H4 (cell line): Measurements from ENCODE around the gene FGFR2. TPM values are rescaled to one million over a fixed set of nuclear protein-coding genes. Genes with fewer than 3 reads are reported as not detected.

Experiments used
- DNase-seq: peaks from one replicate; pipeline ENCODE4 v3.0.0-alpha.2; 2015; ENCODE audit warnings: low spot score
- total RNA-seq: library from RNA; depleted of rRNA; stranded (reverse); fragments of >200 nt; shearing (Covaris generic); gene quantifications from 2 replicates; pipeline ENCODE4 v1.2.3, GENCODE V29; 2014

The FGFR2 gene
- total RNA-seq, 1 experiment from 2014 or later = 5.0 TPM

DNA sequence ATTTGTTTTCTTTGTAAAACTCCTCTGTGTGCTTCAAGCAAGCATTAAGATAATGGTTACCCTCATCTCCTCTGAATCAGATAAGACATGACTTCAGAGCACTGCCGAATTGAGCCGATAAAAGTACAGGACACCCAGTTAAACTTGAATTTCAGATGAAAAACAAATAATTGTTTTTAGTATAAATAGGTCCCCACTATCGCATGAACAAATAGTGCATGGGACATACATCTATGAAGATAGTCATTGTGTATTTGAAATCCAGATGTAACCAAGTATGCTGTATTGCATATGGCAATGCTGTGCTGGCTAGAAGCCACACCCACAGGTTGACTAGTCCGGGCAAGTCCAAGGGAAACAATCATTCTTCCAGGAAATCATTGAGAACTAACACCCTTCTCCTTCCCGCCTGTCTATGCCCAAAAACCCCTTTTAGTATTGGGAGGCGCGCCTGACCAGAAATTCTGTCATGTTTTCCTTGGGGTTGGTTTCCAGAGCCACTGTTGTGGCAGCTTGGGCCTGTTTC, 12.6 kb upstream of the FGFR2 start:
- no peak for DNase-seq

DNA sequence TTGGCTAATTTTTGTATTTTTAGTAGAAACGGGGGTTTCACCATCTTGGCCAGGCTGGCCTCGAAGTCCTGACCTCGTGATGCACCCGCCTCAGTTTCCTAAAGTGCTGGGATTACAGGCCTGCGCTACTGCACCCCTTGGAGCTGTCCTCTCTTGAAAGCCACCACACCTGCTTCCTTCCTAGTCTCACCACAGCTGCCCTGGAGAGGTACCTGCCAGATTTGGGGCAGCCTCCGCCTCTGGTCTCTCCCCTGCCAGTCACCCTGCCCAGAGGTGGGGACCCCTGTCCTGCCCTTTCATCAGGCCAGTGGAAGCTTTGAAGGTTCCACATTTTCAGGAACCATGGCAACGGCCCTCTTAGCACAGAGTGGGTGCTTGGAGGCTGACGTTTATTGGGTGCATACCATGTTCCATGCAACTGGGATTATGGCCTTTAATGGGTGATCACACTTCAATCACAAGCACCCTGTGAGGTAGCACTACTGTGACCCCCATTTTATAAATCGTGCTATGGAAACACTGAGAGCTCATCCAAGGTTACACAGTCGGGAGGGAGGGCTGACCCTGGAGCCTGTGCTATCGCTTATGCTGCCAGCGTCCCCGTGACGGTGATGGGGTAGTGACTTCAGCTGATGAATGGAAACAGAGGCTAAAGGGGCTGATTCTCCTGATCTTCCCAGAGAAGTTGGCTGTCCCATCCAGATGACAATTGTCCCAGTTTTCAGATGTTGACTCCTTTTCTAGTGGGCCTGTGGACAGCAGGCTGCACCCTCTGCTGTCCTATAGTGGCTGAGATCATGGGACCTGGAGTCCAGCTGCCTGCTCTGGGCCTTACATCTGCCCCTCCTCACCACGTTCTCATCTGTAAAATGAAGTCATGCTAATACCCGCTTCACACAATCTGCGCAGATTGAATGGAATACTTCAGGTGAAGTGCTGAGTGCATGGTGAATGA, 11.5 kb upstream of the FGFR2 start:
- DNase-seq = no peak

DNA sequence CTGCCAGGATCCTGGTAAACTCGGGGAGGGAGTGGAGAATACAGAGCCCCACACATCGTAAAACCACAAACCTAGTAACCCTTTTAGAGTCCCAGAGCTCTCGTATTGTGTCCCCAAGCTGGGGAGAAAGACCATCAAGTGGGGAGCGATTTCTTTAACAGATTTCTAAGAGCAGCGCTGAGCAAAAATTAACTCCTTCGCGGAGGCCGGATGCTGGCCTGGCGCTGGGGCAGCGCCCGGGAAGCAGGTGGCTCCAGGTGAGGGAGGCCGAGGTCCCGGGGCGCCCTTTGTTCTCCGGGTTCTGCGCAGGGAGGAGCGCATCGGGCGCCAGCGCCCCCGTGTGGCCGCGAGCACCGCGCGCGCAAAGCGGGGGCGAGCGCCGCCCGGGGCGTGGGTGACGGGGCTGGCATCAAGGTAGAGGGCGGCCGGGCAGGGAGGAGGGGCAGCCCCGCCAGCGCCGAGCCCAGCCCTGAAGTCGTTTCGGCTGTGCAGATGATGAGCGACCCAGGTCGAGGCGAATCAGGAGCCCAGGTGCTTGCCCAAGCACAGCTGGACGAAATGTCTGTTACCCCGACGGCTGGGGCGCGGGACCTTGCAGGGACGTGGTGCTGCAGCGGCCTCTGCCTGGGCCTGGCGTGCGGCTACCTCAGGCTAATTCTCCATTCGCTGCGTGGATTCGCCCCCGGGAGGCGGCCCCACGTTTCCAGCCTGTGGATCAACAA, 10.4 kb upstream of the FGFR2 start:
- no peak for DNase-seq

DNA sequence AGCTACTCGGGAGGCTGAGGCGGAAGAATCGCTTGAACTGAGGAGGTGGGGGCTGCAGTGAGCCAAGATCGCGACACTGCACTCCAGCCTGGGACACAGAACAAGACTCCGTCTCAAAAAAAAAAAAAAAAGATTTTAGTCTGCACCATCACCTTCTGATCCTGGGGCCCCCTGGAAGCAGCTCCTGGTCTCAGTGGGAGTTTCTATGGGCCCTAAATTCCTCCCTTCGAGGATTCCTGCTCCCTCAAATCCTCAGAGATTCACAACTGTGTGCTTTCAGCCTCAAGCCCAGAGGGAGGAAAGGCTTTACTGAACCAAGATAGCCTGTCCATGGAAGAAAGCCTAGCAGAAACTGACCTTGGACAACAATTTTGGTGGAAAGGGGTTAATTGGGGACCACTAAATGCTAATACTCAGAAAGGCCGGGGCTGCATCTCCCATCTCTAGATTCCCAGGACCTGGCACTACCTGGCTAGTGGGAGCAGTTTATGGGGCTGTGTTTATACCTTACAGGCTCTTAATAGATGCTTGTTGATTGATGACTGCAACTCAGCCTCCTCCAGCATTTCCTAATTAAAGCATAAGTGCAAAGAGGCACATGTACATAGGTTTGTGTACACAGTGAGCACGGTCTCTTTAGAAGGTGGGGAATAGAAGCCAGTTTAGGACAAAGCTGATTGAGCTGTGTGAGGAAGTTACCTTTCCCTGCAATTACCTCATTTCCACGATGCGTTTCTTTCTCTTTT, 9.2 kb upstream of the FGFR2 start:
- DNase-seq = no peak

DNA sequence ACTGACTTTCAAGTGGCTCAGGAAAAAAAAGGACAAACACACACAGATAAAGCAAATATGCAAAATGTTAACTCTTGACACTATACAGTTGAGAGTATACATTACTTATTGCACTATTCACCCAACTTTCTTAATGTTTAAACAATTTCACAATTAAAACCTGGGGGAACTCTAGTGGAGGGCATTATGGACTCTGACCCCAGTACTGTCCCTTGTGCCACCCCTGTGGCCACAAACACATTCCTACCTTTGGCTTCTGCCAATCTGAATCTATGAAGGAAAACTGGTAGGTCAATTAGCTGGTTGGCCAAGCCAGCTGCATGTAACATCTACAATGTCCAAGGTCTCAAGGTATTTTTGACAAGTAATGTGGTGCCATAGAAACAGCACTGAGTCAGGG, 7.5 kb upstream of the FGFR2 start:
- no peak for DNase-seq

DNA sequence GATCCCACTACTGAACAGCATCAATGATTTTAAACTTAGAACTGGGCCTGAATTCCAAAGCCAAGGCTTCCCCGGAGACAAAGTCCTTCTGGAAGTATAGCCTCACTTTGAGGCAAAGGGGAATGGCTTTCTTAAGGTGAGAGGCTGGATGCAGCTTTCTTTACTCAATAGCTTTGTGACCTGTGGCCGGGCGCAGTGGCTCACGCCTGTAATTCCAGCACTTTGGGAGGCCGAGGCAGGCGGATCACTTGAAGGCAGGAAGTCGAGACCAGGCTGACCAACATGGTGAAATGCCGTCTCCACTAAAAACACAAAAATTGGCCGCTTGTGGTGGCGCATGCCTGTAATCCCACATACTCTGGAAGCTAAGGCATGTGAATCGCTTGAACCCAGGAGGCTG, 3.2 kb upstream of the FGFR2 start:
- DNase-seq = no peak

DNA sequence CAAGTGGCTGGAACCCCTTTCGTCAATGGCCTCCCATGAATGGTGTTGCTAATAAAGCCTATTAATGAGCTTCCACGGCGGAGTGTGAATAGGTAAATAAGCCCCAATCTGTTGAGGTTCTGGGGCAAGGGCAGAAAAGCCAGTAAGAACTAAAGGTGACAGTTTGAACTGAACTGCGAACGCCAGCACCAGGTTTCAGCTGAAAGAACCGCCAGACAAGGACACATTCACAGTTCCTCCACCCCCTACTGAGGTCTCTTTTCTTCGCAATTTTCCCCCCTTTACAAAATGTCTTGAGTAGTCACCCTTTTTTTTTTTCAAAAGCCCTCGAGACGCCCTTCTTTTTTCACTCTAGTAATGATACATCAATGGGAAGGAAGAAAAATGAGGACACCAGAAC, 2.4 kb upstream of the FGFR2 start:
- DNase-seq = no peak

DNA sequence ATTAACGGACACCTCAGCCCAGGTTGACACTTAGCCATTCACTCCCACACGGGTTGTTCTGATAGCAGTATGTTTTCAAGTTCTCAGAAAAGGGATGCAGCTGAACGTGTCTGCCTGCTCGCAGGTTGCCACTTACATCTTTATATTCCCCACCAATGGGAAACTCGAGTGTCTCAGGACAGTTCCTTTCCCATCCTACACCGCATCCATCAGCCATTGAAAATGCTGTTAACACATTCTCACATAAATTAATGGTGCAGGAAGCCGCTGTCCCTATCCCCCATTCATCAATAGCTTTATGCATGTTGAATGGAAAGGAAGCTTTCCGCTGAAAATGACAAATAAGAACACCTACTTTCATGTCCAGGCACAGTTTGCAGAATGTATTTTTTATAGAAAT, 1.7 kb upstream of the FGFR2 start:
- no peak for DNase-seq

DNA sequence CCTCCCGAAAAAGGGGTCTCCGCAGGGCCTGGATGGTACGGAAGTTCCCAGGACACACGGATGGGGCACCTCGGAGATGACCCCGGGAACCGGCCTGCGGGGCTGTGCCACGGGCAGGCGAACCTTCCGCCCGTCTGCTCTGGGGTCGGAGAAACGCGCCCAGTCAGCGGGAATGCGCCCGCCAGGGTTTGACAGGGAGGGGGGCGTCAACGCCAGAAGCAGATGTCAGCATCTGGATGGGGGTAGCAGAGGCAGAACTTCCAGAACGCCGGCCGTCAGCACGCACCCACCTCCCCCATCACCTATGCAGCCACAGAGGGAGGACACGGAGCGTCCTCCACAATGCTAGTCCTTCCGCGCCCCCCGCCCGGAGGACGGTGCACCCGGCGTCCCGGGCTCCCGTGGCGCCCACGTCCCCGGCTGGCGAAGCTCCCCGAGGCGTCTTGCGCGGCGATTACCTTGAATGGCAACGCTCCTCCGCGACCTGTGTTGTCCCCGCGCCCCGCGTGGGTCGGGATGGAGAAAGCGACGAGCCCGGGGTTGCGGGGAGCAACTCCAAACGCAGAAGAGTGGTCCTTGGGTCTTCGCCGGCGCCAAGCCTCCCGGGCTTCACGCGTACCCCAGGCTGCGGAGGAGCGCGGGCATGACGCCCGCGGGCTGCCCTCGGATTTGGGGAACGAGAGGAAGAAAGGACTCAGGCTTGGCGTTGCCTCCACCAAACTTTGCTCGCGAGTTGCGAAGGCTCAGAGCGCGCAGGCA, 561 bp downstream of the FGFR2 start:
- DNase-seq = no peak

DNA sequence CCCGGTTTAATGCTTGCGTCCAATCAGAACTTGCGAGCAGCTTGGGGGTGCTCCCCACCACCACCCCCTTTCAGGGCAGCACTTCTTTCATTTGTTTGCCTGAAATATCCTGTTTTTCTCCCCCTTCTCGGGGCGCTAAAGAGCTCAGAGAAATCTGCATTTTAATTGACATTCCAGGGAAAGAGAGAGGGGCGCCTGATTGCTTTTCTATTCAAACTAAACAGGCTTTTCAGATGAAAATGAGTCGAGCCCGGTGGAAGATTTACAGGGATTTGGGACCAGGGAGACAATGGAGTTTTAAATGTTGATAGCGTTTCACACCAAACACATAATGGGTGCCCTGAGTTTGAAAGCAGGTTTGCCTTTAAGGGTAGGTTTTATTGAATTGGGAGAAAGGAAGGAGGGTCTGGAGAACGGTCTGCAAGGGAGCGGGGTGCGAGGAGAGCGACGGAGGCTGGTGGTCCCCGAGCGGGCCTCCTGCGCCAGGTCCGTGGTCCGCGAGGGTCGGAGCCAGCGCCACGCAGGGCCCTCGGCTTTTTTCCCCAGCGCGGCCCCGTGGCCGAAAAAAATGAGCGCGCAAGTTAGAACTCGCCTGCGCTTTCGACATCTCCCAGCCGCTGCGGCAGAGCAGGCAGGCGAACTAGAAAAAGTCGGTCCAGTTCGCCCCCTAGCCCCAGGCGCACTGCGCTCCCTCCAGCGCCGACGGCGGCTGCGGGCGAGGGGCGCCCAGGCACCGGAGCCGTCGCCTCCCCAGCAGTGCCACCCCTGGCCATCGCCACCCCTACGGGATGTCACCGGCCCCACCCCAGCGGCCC, 1.3 kb downstream of the FGFR2 start:
- no peak for DNase-seq

DNA sequence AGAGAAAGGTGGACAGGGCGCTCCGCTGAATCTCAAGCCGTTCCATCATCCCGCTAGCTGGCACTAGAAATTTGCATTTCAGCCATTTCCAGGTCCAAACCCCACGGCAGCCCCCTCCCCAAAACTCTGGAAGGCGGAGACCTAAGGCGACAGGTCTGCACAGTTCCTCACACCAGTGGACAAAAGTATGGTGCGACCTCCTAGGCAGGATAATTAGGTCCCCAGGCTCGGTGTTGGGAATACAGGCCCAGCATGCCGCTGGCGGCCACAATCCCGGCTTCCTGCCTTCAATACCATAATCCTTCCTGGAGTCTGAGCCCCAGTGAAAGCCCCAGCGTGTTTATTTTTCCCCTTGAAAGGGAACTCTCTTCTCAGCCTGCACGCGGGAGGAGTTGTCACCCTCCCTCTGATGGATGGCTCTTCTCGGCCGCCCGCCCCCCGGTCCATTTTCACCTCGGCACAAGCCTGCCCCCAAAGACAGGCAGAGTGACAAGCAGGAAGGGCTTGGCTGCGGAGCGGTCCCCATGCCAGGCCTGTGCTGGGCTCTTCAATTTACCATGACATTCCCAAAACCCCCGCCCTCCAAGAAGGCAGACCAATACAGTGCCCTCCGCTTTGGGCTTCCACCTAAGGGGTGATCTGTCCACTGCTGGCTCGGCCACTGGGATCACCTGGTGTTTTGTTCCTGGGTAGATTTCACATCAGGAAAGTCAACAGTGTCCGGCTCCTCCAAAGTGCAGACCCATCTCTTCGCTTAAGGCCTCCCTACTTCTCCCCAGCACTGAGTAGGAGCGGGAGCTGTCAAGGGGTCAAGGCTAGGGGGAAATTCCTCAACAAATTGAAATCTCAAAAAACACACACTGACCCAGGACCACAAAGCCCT, 2.2 kb downstream of the FGFR2 start:
- no peak for DNase-seq

DNA sequence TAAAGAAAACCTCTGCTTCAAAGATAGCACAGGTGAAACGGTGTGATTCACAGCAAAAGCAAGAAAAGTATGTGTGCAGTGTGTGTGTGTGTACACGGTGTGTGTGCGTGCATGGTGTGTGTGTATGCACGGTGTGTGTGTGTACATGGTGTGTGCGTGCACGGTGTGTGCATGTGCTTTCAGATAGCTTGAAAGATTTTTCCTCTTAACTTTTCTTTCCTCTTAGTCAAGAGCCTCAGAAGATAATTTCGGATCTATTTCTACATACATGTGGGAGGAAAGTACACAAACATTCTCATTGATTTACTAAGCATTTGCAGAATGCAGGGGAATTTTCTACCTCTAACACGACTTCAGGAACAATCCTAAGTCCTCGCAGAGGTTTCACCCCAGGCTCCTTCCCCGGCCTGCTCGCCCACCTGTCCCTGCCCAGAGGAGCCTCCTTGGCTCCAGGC, 2.9 kb downstream of the FGFR2 start:
- no peak for DNase-seq

DNA sequence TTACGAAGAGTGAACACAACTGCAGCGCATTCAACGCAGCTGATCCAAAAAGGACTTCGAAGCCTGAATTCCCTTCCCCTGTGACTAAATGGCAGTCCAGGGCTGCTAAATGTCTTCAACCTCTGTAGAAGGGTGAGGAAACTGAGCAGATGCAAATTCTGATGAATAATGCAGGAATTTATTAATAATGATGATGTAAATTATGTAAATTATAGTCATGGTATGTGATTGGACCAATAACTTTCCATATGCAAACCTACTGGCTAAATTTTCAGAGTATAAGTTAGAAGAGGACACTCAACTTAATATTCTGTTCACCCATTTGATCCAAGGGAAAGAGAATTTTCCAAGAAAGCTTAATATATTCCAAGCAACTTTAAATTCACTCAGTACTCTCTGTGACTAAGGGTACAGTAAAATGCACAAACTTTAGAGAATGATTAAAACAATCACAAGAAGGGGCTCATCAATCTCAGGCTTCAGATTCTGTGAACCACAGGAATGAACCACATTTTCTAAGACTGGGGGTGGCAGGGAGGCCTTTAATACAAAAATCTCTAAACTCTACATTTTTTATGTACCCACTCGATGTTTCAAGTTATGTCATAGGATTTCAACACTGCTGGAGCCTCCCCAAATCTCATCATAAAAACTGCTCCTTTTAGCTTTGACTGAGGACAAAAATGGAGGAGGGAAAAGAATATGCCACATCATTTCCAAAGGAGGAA, 3.5 kb downstream of the FGFR2 start:
- DNase-seq = no peak

DNA sequence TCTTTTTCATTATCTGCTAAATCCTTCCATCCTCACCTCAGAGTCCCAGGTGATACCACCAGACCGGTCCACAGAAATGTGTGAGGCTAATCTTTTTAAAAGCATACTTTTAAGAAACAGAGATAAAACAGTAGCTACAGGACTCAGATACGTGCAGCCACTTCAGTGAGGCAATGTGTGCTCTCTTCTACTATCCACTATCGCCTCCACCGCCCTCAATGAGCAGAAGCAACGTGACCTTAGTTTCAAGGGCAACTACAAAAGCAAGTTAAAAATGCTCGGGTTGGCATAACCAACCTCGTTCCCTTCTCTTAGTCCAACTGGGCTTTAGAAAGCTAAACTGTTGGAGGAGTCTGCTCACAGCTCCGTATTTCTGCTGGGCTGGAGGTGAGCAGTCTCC, 4.2 kb downstream of the FGFR2 start:
- no peak for DNase-seq

DNA sequence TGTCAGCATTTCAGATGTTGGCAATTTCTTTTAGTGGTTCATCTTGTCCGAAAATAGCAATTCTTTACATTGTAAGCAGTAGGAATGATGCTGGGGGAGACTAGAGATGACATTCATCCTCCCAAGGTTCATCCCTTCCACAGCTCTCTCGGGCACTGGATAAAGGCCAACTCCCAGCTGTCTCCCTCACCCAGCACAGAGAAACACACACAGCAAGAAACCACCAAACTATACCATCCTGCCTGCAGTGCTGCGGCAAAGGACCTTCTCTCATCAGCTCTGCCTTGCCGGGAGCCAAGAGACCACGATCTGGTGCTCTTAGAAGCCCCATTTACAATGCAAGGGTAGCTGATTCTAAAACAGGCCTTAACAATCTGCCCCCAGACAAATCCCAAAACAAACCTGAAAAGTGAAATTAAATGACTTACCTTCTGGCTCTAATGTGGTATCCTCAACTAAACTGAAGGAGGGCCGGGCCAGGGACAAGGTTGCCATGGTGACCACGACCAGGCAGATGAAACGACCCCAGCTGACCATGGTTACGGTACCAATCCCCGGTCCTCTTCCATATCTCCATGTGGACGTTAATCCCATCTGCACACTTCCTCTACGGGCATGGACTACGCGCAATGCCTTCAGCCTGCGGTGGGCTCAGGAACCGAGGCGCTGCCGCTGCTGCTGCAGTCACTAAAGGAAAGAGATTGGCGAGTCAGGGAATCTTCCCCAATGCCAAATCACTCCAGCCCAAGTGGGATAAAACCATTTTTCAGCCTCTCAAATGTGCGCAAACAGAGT, 4.8 kb downstream of the FGFR2 start:
- no peak for DNase-seq

DNA sequence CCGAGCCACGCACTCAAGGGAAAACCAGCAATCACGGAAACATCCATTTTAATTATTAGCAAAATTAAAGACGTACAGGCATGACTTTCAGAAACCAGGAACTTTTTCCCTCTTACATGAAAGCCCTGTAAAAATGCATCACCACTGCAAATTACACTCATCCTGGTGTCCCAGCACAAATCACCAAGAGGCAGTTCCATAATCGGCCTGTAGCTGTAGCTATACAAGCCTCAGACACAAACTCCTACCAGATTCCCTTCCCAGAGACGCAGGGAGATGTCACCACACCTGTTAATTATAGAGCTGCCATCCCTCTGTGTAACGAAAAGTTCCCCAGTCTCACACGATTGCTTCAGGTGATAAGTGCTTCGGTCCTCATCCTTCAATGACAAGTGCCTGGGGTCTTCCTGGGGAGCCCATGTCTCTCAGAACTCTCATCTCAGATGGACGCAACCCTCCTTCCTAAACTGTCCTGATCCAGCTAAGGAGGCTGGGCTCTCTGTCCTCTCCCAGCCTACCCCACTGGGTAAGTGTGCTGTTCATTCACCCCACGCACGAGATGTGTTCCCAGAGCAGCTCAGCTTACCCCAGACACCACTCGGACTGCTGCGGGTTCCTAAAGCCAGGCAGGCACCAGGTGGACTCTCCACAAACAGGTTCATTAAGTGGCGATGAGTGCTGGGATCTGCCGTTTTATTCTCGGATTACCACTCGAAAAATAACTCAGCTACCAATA, 5.9 kb downstream of the FGFR2 start:
- DNase-seq = no peak

DNA sequence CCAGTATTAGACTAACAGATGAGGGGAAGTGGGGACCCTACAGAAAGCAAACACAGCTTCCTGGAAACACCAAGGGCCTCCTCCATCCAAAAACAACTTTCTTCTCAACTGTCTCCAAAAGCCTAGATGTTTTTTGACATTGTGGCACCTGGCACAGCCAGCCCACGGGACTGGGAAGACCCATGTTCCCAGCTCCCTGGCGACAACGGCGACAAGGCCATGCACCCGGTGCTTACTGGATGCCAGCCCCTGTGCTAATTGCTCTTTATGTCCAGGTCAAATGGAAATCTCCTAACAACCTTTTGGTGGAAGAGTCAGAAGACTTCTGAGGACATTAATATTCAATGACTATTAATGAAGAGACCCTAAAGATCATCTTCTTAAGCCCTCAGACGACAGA, 7.1 kb downstream of the FGFR2 start:
- DNase-seq = no peak
